ENCODE data around the gene SCG3.
"Not testable (repeated sequence)": the region's sequence is repeated elsewhere in the genome, so short reads cannot be mapped to it uniquely, and the experiment has no call there.

Gene SCG3

GRCh38 chr15:51681303-51681963, at the start of gene SCG3:
Gene SCG3, plus strand, starts transcription at chr15:51681503. Its CDS starts 253 bp downstream, at chr15:51681756.
- Histone ChIP-seq H3K4me1 (ENCODE audit: control insufficient read depth, insufficient read depth, low read length) (no peaks in the 10 kb centered on the region), H3K9ac (ENCODE audit: low read length) (peak within 1 kb of the TSS; percentile 67), H3K9me3 (ENCODE audit: control insufficient read depth, insufficient read depth, low read depth, low read length) (no peaks in the 10 kb centered on the region), H3K27ac (ENCODE audit: low read depth, low read length) (peak within 1 kb of the TSS; percentile 57), H3K36me3 (ENCODE audit: control insufficient read depth, insufficient read depth, low read length) (no peaks in the 10 kb centered on the region), H3K4me3 (ENCODE audit: low read depth, low read length) (peak within 1 kb of the TSS; percentile 76), H3K27me3 (ENCODE audit: control insufficient read depth, insufficient read depth, low read length) (no peaks in the 10 kb centered on the region)

GRCh38 chr15:51634591-51635198, 46.6 kb upstream of the SCG3 start:
- H3K9me3 ChIP-seq (ENCODE audit: control insufficient read depth, insufficient read depth, low read depth, low read length): no peaks in the 10 kb centered on the region
- no peak overlapping the region for H3K4me3 ChIP-seq (ENCODE audit: low read depth, low read length)
- no peaks in the 10 kb centered on the region for H3K36me3 ChIP-seq (ENCODE audit: control insufficient read depth, insufficient read depth, low read length)
- no peaks in the 10 kb centered on the region for H3K4me1 ChIP-seq (ENCODE audit: control insufficient read depth, insufficient read depth, low read length)
- H3K27me3 ChIP-seq (ENCODE audit: control insufficient read depth, insufficient read depth, low read length): peaks cover 13% of the 10 kb centered on the region; the same call in 1 of the 2 replicates
- no peak overlapping the region for H3K27ac ChIP-seq (ENCODE audit: low read depth, low read length)
- no peak overlapping the region for H3K9ac ChIP-seq (ENCODE audit: low read length)

GRCh38 chr15:51641490-51642130, 39.7 kb upstream of the SCG3 start:
- H3K9me3 ChIP-seq (ENCODE audit: control insufficient read depth, insufficient read depth, low read depth, low read length): no peaks in the 10 kb centered on the region
- H3K4me1 ChIP-seq (ENCODE audit: control insufficient read depth, insufficient read depth, low read length): no peaks in the 10 kb centered on the region
- H3K27ac ChIP-seq (ENCODE audit: low read depth, low read length): no peak overlapping the region
- H3K4me3 ChIP-seq (ENCODE audit: low read depth, low read length): no peak overlapping the region
- no peak overlapping the region for H3K9ac ChIP-seq (ENCODE audit: low read length)
- H3K27me3 ChIP-seq (ENCODE audit: control insufficient read depth, insufficient read depth, low read length): no peaks in the 10 kb centered on the region
- H3K36me3 ChIP-seq (ENCODE audit: control insufficient read depth, insufficient read depth, low read length): no peaks in the 10 kb centered on the region

GRCh38 chr15:51642696-51643095, 38.6 kb upstream of the SCG3 start:
- H3K36me3 ChIP-seq (ENCODE audit: control insufficient read depth, insufficient read depth, low read length): no peaks in the 10 kb centered on the region
- no peaks in the 10 kb centered on the region for H3K9me3 ChIP-seq (ENCODE audit: control insufficient read depth, insufficient read depth, low read depth, low read length)
- H3K27ac ChIP-seq (ENCODE audit: low read depth, low read length): no peak overlapping the region
- H3K9ac ChIP-seq (ENCODE audit: low read length): no peak overlapping the region
- no peaks in the 10 kb centered on the region for H3K4me1 ChIP-seq (ENCODE audit: control insufficient read depth, insufficient read depth, low read length)
- H3K4me3 ChIP-seq (ENCODE audit: low read depth, low read length): no peak overlapping the region
- no peaks in the 10 kb centered on the region for H3K27me3 ChIP-seq (ENCODE audit: control insufficient read depth, insufficient read depth, low read length)

DNA sequence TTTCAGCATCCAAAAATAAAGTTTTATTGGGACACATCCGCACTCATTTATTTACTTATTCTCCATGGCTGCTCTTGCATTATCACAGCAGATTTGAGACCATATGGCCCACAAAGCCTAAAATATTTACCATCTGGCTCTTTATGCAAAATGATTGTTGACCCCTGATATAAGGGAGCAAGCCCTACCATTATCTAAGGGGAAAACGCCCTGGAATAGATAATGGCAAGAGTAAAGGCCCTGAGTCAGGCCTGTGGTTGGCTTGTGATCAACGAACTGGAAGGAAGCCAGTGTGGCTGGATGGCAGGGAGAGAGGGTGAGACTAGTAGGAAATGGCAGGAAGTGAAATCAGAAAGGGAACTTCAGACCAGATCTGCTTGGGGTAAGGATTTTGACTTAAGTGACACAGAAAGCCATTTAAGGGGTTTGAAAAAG, 34.2 kb upstream of the SCG3 start:
- H3K36me3 ChIP-seq (ENCODE audit: control insufficient read depth, insufficient read depth, low read length): no peaks in the 10 kb centered on the region
- no peaks in the 10 kb centered on the region for H3K27me3 ChIP-seq (ENCODE audit: control insufficient read depth, insufficient read depth, low read length)
- no peak overlapping the region for H3K9ac ChIP-seq (ENCODE audit: low read length)
- H3K9me3 ChIP-seq (ENCODE audit: control insufficient read depth, insufficient read depth, low read depth, low read length): no peaks in the 10 kb centered on the region
- H3K4me3 ChIP-seq (ENCODE audit: low read depth, low read length): no peak overlapping the region
- no peak overlapping the region for H3K27ac ChIP-seq (ENCODE audit: low read depth, low read length)
- no peaks in the 10 kb centered on the region for H3K4me1 ChIP-seq (ENCODE audit: control insufficient read depth, insufficient read depth, low read length)

- not testable (repeated sequence) for H3K4me3 ChIP-seq (ENCODE audit: low read depth, low read length); H3K9ac ChIP-seq (ENCODE audit: low read length); H3K36me3 ChIP-seq (ENCODE audit: control insufficient read depth, insufficient read depth, low read length); H3K4me1 ChIP-seq (ENCODE audit: control insufficient read depth, insufficient read depth, low read length); H3K9me3 ChIP-seq (ENCODE audit: control insufficient read depth, insufficient read depth, low read depth, low read length); H3K27me3 ChIP-seq (ENCODE audit: control insufficient read depth, insufficient read depth, low read length); H3K27ac ChIP-seq (ENCODE audit: low read depth, low read length)
Observed at GRCh38 chr15:51648101-51648500, 33.2 kb upstream of the SCG3 start.

DNA sequence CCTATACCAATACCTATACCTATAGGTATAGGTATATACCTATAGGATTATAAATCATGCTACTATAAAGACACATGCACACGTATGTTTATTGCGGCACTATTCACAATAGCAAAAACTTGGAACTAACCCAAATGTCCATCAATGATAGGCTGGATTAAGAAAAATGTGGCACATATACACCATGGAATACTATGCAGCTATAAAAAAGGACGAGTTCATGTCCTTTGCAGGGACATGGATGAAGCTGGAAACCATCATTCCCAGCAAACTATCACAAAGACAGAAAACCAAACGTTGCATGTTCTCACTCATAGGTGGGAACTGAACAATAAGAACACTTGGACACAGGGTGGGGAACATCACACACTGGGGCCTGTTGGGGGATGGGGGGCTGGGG, 32.7 kb upstream of the SCG3 start:
- not testable (repeated sequence) for H3K4me3 ChIP-seq (ENCODE audit: low read depth, low read length); H3K27me3 ChIP-seq (ENCODE audit: control insufficient read depth, insufficient read depth, low read length); H3K4me1 ChIP-seq (ENCODE audit: control insufficient read depth, insufficient read depth, low read length); H3K36me3 ChIP-seq (ENCODE audit: control insufficient read depth, insufficient read depth, low read length); H3K9me3 ChIP-seq (ENCODE audit: control insufficient read depth, insufficient read depth, low read depth, low read length); H3K9ac ChIP-seq (ENCODE audit: low read length); H3K27ac ChIP-seq (ENCODE audit: low read depth, low read length)

GRCh38 chr15:51649659-51650521, 31.4 kb upstream of the SCG3 start:
- Histone ChIP-seq H3K9me3 (ENCODE audit: control insufficient read depth, insufficient read depth, low read depth, low read length) (no peaks in the 10 kb centered on the region), H3K4me3 (ENCODE audit: low read depth, low read length) (no peak overlapping the region), H3K36me3 (ENCODE audit: control insufficient read depth, insufficient read depth, low read length) (no peaks in the 10 kb centered on the region), H3K27ac (ENCODE audit: low read depth, low read length) (no peak overlapping the region), H3K4me1 (ENCODE audit: control insufficient read depth, insufficient read depth, low read length) (no peaks in the 10 kb centered on the region; the same call in 1 of the 2 replicates), H3K27me3 (ENCODE audit: control insufficient read depth, insufficient read depth, low read length) (no peaks in the 10 kb centered on the region), H3K9ac (ENCODE audit: low read length) (no peak overlapping the region)

DNA sequence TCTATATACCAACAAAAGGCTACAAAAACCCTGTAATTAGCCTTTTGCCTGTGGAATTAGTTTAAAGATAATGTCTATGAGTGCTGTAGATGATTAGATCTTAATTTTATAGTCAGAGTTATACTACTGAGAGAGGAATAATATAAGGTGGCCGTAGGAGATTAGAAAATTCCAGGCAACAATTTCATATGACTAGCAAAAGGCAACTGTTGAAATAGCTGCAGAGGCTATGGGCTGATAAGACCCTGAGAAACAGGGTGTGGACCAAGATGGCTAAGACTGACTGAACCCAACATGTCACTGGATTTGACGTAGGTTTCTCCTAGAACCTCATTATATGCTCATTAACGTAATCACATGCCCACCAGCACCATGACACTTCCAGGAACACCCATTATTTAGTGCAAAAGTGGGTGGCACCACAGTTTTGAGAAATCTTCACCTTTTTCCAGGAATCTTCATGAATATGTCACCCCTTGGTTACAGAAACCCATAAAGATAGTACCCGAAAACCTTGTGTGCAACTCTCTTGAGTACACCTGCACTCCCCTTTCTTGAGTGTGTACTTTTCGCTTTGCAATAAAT, 29.1 kb upstream of the SCG3 start:
- Histone ChIP-seq H3K9me3 (ENCODE audit: control insufficient read depth, insufficient read depth, low read depth, low read length) (no peaks in the 10 kb centered on the region), H3K27me3 (ENCODE audit: control insufficient read depth, insufficient read depth, low read length) (no peaks in the 10 kb centered on the region), H3K9ac (ENCODE audit: low read length) (no peak overlapping the region), H3K27ac (ENCODE audit: low read depth, low read length) (no peak overlapping the region), H3K36me3 (ENCODE audit: control insufficient read depth, insufficient read depth, low read length) (no peaks in the 10 kb centered on the region), H3K4me1 (ENCODE audit: control insufficient read depth, insufficient read depth, low read length) (no peaks in the 10 kb centered on the region; the same call in 1 of the 2 replicates), H3K4me3 (ENCODE audit: low read depth, low read length) (no peak overlapping the region)

- H3K27me3 ChIP-seq (ENCODE audit: control insufficient read depth, insufficient read depth, low read length); H3K9me3 ChIP-seq (ENCODE audit: control insufficient read depth, insufficient read depth, low read depth, low read length); H3K4me1 ChIP-seq (ENCODE audit: control insufficient read depth, insufficient read depth, low read length); H3K36me3 ChIP-seq (ENCODE audit: control insufficient read depth, insufficient read depth, low read length); H3K9ac ChIP-seq (ENCODE audit: low read length); H3K27ac ChIP-seq (ENCODE audit: low read depth, low read length); H3K4me3 ChIP-seq (ENCODE audit: low read depth, low read length): not testable (repeated sequence)
Observed at GRCh38 chr15:51655401-51656057, 25.8 kb upstream of the SCG3 start.
